Prostate gland (tissue), 2 donors: ENCODE data around the gene LMOD2. TPM values are rescaled to one million over a fixed set of nuclear protein-coding genes. Genes with fewer than 3 reads are reported as not detected.

Experiments used
- DNase-seq: peaks from one replicate; pipeline ENCODE4 v3.0.0-alpha.2; 2019; ENCODE audit warnings: low spot score
- H3K27ac ChIP-seq, 2 donors: fragments of 200-600 bp; sonication (generic); 2 replicates each; pipeline ENCODE4 v1.5.1; 2017 to 2019
- H3K27me3 ChIP-seq: fragments of 200-600 bp; sonication (generic); replicated peaks from 2 replicates; pipeline ENCODE4 v1.5.1; 2019; ENCODE audit not compliant: insufficient read depth
- H3K36me3 ChIP-seq, 2 donors: fragments of 200-600 bp; sonication (generic); 1 replicate in 1 of 2; 2 replicates in 1 of 2; pipeline versions ENCODE4 v1.5.1 to v1.8.1; 2017 to 2019
- H3K4me1 ChIP-seq: fragments of 200-600 bp; sonication (generic); replicated peaks from 2 replicates; pipeline ENCODE4 v1.5.1; 2019
- H3K4me3 ChIP-seq, 2 donors: fragments of 200-600 bp; sonication (generic); 2 replicates each; pipeline ENCODE4 v1.5.1; 2017 to 2019
- H3K9me3 ChIP-seq: fragments of 200-600 bp; sonication (generic); 2 replicates; pipeline ENCODE4 v1.5.1; 2017
- POLR2A ChIP-seq: fragments of 450-650 bp; IDR thresholded peaks from one replicate; pipeline ENCODE4 v1.6.1; 2016; ENCODE audit warnings: antibody characterized with exemption, mild to moderate bottlenecking
- POLR2AphosphoS5 ChIP-seq: sonication (generic); formaldehyde crosslinking; IDR thresholded peaks from one replicate; pipeline ENCODE4 v1.6.1; 2017; ENCODE audit warnings: antibody characterized with exemption
- WGBS: methylation state at CpG from one replicate; pipeline ENCODE4 v1.1.5; 2018; 5-methylcytosine and 5-hydroxymethylcytosine counted together
- intact Hi-C: fragments of 100-400 bp; cut with DNase I; formaldehyde crosslinking; loops from one replicate; pipeline ENCODE4 v1.14.2; 2022
- total RNA-seq, 2 donors: library from RNA; depleted of rRNA; stranded (reverse); fragments of >200 nt; gene quantifications; one replicate each; pipeline ENCODE4 v1.1.0, GENCODE V29; 2016
- TF ChIP-seq, protein P1 (sequence below), 4 experiments: fragments of 200-600 bp in 2 of 4; fragments of 450-650 bp in 2 of 4; sonication (generic) in 2 of 4; IDR thresholded peaks; 1 replicate in 3 of 4; 2 replicates in 1 of 4; pipeline ENCODE4 v1.5.1; 2016 to 2019; ENCODE audit warnings: antibody characterized with exemption in 4 of 4, mild to moderate bottlenecking in 2 of 4, moderate library complexity in 2 of 4

The LMOD2 gene
- total RNA-seq, 2 donors from 2014 or later = 4.6 TPM; not detected in 1

- TF ChIP-seq, protein P1, sequence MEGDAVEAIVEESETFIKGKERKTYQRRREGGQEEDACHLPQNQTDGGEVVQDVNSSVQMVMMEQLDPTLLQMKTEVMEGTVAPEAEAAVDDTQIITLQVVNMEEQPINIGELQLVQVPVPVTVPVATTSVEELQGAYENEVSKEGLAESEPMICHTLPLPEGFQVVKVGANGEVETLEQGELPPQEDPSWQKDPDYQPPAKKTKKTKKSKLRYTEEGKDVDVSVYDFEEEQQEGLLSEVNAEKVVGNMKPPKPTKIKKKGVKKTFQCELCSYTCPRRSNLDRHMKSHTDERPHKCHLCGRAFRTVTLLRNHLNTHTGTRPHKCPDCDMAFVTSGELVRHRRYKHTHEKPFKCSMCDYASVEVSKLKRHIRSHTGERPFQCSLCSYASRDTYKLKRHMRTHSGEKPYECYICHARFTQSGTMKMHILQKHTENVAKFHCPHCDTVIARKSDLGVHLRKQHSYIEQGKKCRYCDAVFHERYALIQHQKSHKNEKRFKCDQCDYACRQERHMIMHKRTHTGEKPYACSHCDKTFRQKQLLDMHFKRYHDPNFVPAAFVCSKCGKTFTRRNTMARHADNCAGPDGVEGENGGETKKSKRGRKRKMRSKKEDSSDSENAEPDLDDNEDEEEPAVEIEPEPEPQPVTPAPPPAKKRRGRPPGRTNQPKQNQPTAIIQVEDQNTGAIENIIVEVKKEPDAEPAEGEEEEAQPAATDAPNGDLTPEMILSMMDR (IDR thresholded peaks at IDR 0.05) = no peak
- H3K27ac ChIP-seq = peak overlapping the region in 1 of 2 donors; percentile 3
These were observed 18.2 kb downstream of the LMOD2 start for GRCh38 chr7:123673752-123674398.

GRCh38 chr7:123674399-123675180 is 18.9 kb downstream of the LMOD2 start:
- no peak overlapping the region for H3K4me3 ChIP-seq
- intact Hi-C loops = no loop called here
- no peaks in the 10 kb centered on the region for H3K27me3 ChIP-seq
- peak; percentile 27 for TF ChIP-seq POLR2AphosphoS5
- TF ChIP-seq, protein P1 (IDR thresholded peaks at IDR 0.05) = no peak
- no peak for TF ChIP-seq POLR2A
- H3K4me1 ChIP-seq = no peaks in the 10 kb centered on the region
- WGBS = 14% methylated on average over 2 of the region's 2 CpGs
- H3K27ac ChIP-seq = peak overlapping the region in 1 of 2 donors; percentile 3
- no peaks in the 10 kb centered on the region for H3K36me3 ChIP-seq
- peak; percentile 23 for DNase-seq
- H3K9me3 ChIP-seq = no peaks in the 10 kb centered on the region

More at GRCh38 chr7:123673752-123674398, 18.2 kb downstream of the LMOD2 start:
- DNase-seq = no peak
- no peaks in the 10 kb centered on the region for H3K27me3 ChIP-seq
- intact Hi-C loops = no loop called here
- WGBS = 82% methylated on average over 3 of the region's 3 CpGs
- no peaks in the 10 kb centered on the region for H3K36me3 ChIP-seq
- H3K9me3 ChIP-seq = no peaks in the 10 kb centered on the region
- no peaks in the 10 kb centered on the region for H3K4me1 ChIP-seq
- H3K4me3 ChIP-seq = no peak overlapping the region

GRCh38 chr7:123675181-123675473 is 19.5 kb downstream of the LMOD2 start:
- no peak overlapping the region for H3K4me3 ChIP-seq
- no peak overlapping the region for H3K27ac ChIP-seq
- TF ChIP-seq, protein P1 (IDR thresholded peaks at IDR 0.05) = no peak
- TF ChIP-seq POLR2AphosphoS5 = no peak
- TF ChIP-seq POLR2A = no peak
- no peaks in the 10 kb centered on the region for H3K27me3 ChIP-seq
- H3K36me3 ChIP-seq = no peaks in the 10 kb centered on the region
- intact Hi-C loops = no loop called here
- no peaks in the 10 kb centered on the region for H3K9me3 ChIP-seq
- H3K4me1 ChIP-seq = no peaks in the 10 kb centered on the region
- DNase-seq = no peak

- Histone ChIP-seq H3K4me3 (no peak overlapping the region), H3K4me1 (no peaks in the 10 kb centered on the region), H3K9me3 (no peaks in the 10 kb centered on the region), H3K36me3 (peaks cover 0 to 5% of the 10 kb centered on the region in 2 donors), H3K27me3 (no peaks in the 10 kb centered on the region), H3K27ac (no peak overlapping the region)
- 86% methylated on average over 2 of the region's 2 CpGs for WGBS
- DNase-seq = no peak
- intact Hi-C loops = no loop called here
- TF ChIP-seq POLR2AphosphoS5 (no peak), POLR2A (no peak)
- TF ChIP-seq, protein P1 (IDR thresholded peaks at IDR 0.05) = no peak
These were observed 21.5 kb downstream of the LMOD2 start for GRCh38 chr7:123677061-123677715.
